Gastroesophageal sphincter (tissue), 3 donors: ENCODE results near the gene IZUMO2.
"Not testable (repeated sequence)": the region's sequence is repeated elsewhere in the genome, so short reads cannot be mapped to it uniquely, and the experiment has no call there.

Experiments
- CTCF ChIP-seq, 4 experiments: fragments of 200-600 bp in 2 of 4; fragments of 450-650 bp in 2 of 4; sonication (generic) in 1 of 4; IDR thresholded peaks; one replicate each; pipeline ENCODE4 v1.5.1; 2017 to 2019; ENCODE audit warnings: antibody characterized with exemption in 4 of 4, mild to moderate bottlenecking in 2 of 4, moderate library complexity in 2 of 4
- EP300 ChIP-seq: sonication (generic); formaldehyde crosslinking; IDR thresholded peaks from one replicate; pipeline ENCODE4 v1.6.1; 2017; ENCODE audit warnings: antibody characterized with exemption, mild to moderate bottlenecking
- POLR2A ChIP-seq, 2 donors: fragments of 450-650 bp; IDR thresholded peaks; one replicate each; pipeline ENCODE4 v1.6.1; 2017; ENCODE audit warnings: antibody characterized with exemption in 2 of 2, mild to moderate bottlenecking in 2 of 2, moderate library complexity in 1 of 2
- POLR2AphosphoS5 ChIP-seq: sonication (generic); formaldehyde crosslinking; IDR thresholded peaks from one replicate; pipeline ENCODE4 v1.6.1; 2017; ENCODE audit warnings: antibody characterized with exemption

GRCh38 chr19:50135856-50136602, 27.1 kb downstream of the IZUMO2 start:
- not testable (repeated sequence) for TF ChIP-seq POLR2A (IDR thresholded peaks at IDR 0.05); POLR2AphosphoS5; CTCF (IDR thresholded peaks at IDR 0.05); EP300
